ENCODE results near the gene SLC35F3.

DNA sequence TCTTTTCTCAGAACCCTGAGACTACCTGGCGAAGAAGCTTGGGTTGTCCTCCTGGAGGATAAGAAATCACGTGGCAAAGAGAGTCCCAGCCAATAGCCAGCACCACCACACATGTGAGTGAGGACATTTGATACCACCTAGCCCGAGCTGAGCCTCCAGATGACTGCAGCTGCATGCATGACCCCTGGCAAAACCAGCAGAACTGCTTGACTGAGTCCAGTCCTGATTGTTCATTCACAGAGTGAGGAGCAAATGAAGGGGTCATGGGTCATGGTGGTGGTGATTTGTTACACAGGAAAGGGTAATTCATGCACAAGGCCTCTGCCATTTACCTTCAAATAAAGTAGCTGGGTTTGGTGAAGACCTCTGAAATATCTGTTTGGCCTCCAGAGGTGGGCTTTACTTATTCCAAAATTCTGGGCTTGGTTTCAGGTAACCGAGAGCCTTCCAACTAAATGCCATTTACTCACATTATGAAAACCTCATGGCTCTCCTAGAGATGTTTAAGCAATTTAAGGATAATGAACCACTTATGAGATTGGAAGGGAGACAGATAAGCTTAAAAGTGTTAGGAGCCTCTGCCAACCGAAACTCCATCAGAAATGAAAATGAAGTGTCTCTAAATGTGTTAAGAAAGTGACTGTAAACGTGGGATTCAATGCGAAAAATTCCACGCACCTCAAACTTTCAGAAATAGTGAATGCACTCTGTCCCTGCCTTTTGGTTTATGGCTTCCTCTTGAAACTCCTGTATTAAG, 163.3 kb downstream of the SLC35F3 start:
- TF ChIP-seq GABPA (IDR thresholded peaks at IDR 0.05; ENCODE audit: low read depth) (no peak), JUND (IDR thresholded peaks at IDR 0.05) (no peak), FOXM1 (IDR thresholded peaks at IDR 0.05; ENCODE audit: low read depth) (no peak), YY1 (IDR thresholded peaks at IDR 0.05; ENCODE audit: low read depth) (no peak), TCF12 (IDR thresholded peaks at IDR 0.05) (no peak)
- TF ChIP-seq, protein P1, sequence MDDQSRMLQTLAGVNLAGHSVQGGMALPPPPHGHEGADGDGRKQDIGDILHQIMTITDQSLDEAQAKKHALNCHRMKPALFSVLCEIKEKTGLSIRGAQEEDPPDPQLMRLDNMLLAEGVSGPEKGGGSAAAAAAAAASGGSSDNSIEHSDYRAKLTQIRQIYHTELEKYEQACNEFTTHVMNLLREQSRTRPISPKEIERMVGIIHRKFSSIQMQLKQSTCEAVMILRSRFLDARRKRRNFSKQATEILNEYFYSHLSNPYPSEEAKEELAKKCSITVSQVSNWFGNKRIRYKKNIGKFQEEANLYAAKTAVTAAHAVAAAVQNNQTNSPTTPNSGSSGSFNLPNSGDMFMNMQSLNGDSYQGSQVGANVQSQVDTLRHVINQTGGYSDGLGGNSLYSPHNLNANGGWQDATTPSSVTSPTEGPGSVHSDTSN (IDR thresholded peaks at IDR 0.05) = no peak
- TF ChIP-seq, protein P2, sequence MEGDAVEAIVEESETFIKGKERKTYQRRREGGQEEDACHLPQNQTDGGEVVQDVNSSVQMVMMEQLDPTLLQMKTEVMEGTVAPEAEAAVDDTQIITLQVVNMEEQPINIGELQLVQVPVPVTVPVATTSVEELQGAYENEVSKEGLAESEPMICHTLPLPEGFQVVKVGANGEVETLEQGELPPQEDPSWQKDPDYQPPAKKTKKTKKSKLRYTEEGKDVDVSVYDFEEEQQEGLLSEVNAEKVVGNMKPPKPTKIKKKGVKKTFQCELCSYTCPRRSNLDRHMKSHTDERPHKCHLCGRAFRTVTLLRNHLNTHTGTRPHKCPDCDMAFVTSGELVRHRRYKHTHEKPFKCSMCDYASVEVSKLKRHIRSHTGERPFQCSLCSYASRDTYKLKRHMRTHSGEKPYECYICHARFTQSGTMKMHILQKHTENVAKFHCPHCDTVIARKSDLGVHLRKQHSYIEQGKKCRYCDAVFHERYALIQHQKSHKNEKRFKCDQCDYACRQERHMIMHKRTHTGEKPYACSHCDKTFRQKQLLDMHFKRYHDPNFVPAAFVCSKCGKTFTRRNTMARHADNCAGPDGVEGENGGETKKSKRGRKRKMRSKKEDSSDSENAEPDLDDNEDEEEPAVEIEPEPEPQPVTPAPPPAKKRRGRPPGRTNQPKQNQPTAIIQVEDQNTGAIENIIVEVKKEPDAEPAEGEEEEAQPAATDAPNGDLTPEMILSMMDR (IDR thresholded peaks at IDR 0.05) = no peak
- TF ChIP-seq, protein P3, sequence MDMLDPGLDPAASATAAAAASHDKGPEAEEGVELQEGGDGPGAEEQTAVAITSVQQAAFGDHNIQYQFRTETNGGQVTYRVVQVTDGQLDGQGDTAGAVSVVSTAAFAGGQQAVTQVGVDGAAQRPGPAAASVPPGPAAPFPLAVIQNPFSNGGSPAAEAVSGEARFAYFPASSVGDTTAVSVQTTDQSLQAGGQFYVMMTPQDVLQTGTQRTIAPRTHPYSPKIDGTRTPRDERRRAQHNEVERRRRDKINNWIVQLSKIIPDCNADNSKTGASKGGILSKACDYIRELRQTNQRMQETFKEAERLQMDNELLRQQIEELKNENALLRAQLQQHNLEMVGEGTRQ (IDR thresholded peaks at IDR 0.05; ENCODE audit: borderline replicate concordance, low read depth, low read length) = no peak

Measured in SK-N-SH (cell line).